ENCODE measurements around the gene CPHXL2.

DNA sequence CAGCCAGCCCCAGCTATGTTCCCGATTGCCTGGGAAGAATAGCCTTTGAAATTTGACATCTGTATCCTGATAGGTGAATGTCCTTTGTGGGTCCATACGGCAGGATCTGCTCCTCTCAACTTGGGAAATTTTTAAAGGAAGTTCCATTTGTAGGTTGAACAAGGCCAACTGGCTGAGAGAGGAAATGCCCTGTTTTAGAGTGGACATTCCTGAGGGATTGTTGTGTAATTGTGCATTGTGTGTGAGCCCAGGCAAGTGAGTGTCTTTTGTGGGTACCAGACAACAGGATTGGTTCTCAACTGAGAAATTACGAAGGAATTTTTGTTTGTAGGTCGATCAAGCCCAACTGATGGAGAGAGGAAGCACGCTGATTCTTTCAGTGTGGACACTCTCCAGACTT, 2.6 kb upstream of the CPHXL2 start:
- TF ChIP-seq EZH2 (IDR thresholded peaks at IDR 0.05) (no peak), POLR2AphosphoS5 (IDR thresholded peaks at IDR 0.05; ENCODE audit: borderline replicate concordance, low read depth, low read length) (no peak), FOXP2 (optimal IDR thresholded peaks at IDR 0.05; ENCODE audit: control extremely low read depth, extremely low read length, insufficient read depth) (no peak)

All from SK-N-MC (cell line).